ENCODE results near the gene FAM13C.

FAM13C gene

DNA sequence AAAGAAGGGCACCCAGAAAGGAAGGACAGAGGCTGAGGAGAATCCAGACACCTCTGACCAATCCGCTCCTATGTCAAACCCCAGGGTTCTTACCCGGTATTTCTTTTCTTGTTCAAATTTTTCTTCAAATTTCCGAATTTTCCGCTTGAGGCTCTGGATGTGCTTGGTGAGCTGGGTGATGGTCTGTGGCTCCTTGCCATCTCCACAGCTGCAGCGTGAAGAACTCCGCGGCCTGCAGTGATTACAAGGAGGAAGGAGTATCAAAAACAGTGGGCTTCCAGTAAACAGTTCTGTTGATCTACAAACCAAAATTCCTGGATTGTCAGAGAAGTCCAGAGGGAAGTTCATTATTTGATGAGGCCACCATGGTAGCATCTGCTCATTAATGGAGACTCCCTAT lies 93.9 kb downstream of the FAM13C start:
- TF ChIP-seq ZNF274 (IDR thresholded peaks at IDR 0.05; ENCODE audit: low read length): no peak
- TF ChIP-seq ZNF274 (tag by site-specific recombination; IDR thresholded peaks at IDR 0.05; ENCODE audit: borderline replicate concordance): no peak
- no peak for TF ChIP-seq ZNF16 (tag by site-specific recombination; IDR thresholded peaks at IDR 0.05; ENCODE audit: low read depth)
- TF ChIP-seq, protein P1, sequence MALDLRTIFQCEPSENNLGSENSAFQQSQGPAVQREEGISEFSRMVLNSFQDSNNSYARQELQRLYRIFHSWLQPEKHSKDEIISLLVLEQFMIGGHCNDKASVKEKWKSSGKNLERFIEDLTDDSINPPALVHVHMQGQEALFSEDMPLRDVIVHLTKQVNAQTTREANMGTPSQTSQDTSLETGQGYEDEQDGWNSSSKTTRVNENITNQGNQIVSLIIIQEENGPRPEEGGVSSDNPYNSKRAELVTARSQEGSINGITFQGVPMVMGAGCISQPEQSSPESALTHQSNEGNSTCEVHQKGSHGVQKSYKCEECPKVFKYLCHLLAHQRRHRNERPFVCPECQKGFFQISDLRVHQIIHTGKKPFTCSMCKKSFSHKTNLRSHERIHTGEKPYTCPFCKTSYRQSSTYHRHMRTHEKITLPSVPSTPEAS (tag by site-specific recombination; IDR thresholded peaks at IDR 0.05): no peak
- no peak for TF ChIP-seq ZNF555 (tag by site-specific recombination; conservative IDR thresholded peaks at IDR 0.05)
- no peak for TF ChIP-seq ZNF266 (tag by site-specific recombination; IDR thresholded peaks at IDR 0.05; ENCODE audit: low read depth)
- TF ChIP-seq ZBTB17 (tag by site-specific recombination; IDR thresholded peaks at IDR 0.05): no peak
- TF ChIP-seq ZNF654 (tag by site-specific recombination; IDR thresholded peaks at IDR 0.05; ENCODE audit: low read depth): no peak
- TF ChIP-seq, protein P2, sequence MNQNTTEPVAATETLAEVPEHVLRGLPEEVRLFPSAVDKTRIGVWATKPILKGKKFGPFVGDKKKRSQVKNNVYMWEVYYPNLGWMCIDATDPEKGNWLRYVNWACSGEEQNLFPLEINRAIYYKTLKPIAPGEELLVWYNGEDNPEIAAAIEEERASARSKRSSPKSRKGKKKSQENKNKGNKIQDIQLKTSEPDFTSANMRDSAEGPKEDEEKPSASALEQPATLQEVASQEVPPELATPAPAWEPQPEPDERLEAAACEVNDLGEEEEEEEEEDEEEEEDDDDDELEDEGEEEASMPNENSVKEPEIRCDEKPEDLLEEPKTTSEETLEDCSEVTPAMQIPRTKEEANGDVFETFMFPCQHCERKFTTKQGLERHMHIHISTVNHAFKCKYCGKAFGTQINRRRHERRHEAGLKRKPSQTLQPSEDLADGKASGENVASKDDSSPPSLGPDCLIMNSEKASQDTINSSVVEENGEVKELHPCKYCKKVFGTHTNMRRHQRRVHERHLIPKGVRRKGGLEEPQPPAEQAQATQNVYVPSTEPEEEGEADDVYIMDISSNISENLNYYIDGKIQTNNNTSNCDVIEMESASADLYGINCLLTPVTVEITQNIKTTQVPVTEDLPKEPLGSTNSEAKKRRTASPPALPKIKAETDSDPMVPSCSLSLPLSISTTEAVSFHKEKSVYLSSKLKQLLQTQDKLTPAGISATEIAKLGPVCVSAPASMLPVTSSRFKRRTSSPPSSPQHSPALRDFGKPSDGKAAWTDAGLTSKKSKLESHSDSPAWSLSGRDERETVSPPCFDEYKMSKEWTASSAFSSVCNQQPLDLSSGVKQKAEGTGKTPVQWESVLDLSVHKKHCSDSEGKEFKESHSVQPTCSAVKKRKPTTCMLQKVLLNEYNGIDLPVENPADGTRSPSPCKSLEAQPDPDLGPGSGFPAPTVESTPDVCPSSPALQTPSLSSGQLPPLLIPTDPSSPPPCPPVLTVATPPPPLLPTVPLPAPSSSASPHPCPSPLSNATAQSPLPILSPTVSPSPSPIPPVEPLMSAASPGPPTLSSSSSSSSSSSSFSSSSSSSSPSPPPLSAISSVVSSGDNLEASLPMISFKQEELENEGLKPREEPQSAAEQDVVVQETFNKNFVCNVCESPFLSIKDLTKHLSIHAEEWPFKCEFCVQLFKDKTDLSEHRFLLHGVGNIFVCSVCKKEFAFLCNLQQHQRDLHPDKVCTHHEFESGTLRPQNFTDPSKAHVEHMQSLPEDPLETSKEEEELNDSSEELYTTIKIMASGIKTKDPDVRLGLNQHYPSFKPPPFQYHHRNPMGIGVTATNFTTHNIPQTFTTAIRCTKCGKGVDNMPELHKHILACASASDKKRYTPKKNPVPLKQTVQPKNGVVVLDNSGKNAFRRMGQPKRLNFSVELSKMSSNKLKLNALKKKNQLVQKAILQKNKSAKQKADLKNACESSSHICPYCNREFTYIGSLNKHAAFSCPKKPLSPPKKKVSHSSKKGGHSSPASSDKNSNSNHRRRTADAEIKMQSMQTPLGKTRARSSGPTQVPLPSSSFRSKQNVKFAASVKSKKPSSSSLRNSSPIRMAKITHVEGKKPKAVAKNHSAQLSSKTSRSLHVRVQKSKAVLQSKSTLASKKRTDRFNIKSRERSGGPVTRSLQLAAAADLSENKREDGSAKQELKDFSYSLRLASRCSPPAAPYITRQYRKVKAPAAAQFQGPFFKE (tag by site-specific recombination; IDR thresholded peaks at IDR 0.05; ENCODE audit: borderline replicate concordance): no peak
- TF ChIP-seq ZNF354C (tag by site-specific recombination; IDR thresholded peaks at IDR 0.05; ENCODE audit: borderline replicate concordance, low read depth): no peak
- TF ChIP-seq ZNF221 (tag by site-specific recombination; IDR thresholded peaks at IDR 0.05; ENCODE audit: borderline replicate concordance): no peak
- TF ChIP-seq, protein P3, sequence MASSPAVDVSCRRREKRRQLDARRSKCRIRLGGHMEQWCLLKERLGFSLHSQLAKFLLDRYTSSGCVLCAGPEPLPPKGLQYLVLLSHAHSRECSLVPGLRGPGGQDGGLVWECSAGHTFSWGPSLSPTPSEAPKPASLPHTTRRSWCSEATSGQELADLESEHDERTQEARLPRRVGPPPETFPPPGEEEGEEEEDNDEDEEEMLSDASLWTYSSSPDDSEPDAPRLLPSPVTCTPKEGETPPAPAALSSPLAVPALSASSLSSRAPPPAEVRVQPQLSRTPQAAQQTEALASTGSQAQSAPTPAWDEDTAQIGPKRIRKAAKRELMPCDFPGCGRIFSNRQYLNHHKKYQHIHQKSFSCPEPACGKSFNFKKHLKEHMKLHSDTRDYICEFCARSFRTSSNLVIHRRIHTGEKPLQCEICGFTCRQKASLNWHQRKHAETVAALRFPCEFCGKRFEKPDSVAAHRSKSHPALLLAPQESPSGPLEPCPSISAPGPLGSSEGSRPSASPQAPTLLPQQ (tag by site-specific recombination; IDR thresholded peaks at IDR 0.05): no peak
- TF ChIP-seq ZNF350 (tag by site-specific recombination; IDR thresholded peaks at IDR 0.05): no peak
- TF ChIP-seq ZNF76 (tag by site-specific recombination; IDR thresholded peaks at IDR 0.05; ENCODE audit: borderline replicate concordance, low read depth): no peak
- no peak for TF ChIP-seq ZNF660 (tag by site-specific recombination; IDR thresholded peaks at IDR 0.05)
- TF ChIP-seq ZNF423 (tag by site-specific recombination; IDR thresholded peaks at IDR 0.05): no peak
- Histone ChIP-seq H3K4me3 (ENCODE audit: low read depth, low read length) (no peak overlapping the region), H3K27ac (ENCODE audit: extremely low read depth, low read depth, low read length) (no peak overlapping the region), H3K9me3 (ENCODE audit: control insufficient read depth, insufficient read depth, low read depth, low read length) (no peaks in the 10 kb centered on the region), H3K4me1 (ENCODE audit: control insufficient read depth, insufficient read depth, low read length) (no peaks in the 10 kb centered on the region), H3K36me3 (ENCODE audit: control insufficient read depth in 2 of 2, insufficient read depth in 1 of 2, low read length in 2 of 2) (peaks cover 0 to 3% of the 10 kb centered on the region in 2 experiments; a peak in 1 of 3 replicates)
- CTCF ChIA-PET: interaction anchor here (0.6 to 1.0 kb wide), 2 partner anchors 32 to 311 kb away, joined by 3 read pairs; no protein-coding TSS in a partner anchor
- POLR2A ChIA-PET: no interaction called here

DNA sequence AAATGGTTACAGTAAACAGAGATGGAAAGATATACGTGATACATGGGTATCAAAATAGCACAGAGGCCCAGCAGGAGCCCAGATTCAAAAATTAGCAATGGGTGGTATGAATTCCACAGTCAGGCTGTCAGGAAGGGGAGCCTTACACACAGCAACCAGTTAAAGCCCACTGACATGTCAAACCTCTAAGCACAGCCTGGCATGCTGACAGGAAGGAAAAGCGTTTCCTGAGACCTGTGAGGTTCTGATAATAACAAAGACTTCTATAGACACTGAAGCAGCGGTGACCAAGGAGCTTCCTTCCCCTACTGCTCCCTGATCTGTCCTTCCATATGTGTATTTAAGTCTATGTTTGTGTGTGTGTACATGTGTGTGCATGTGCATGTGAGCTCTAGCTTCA lies 96.0 kb downstream of the FAM13C start:
- H3K4me3 ChIP-seq (ENCODE audit: low read depth, low read length): no peak overlapping the region
- TF ChIP-seq, protein P4, sequence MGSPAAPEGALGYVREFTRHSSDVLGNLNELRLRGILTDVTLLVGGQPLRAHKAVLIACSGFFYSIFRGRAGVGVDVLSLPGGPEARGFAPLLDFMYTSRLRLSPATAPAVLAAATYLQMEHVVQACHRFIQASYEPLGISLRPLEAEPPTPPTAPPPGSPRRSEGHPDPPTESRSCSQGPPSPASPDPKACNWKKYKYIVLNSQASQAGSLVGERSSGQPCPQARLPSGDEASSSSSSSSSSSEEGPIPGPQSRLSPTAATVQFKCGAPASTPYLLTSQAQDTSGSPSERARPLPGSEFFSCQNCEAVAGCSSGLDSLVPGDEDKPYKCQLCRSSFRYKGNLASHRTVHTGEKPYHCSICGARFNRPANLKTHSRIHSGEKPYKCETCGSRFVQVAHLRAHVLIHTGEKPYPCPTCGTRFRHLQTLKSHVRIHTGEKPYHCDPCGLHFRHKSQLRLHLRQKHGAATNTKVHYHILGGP (tag by site-specific recombination; IDR thresholded peaks at IDR 0.05): no peak
- no peak for TF ChIP-seq GLI2 (tag by site-specific recombination; IDR thresholded peaks at IDR 0.05; ENCODE audit: borderline replicate concordance, low read depth)
- H3K36me3 ChIP-seq (ENCODE audit: control insufficient read depth in 2 of 2, insufficient read depth in 1 of 2, low read length in 2 of 2): peaks cover 0 to 3% of the 10 kb centered on the region in 2 experiments; a peak in 1 of 3 replicates
- H3K27ac ChIP-seq (ENCODE audit: extremely low read depth, low read depth, low read length): no peak overlapping the region
- CTCF ChIA-PET: no interaction called here
- POLR2A ChIA-PET: no interaction called here
- no peaks in the 10 kb centered on the region for H3K4me1 ChIP-seq (ENCODE audit: control insufficient read depth, insufficient read depth, low read length)
- H3K9me3 ChIP-seq (ENCODE audit: control insufficient read depth, insufficient read depth, low read depth, low read length): no peaks in the 10 kb centered on the region

Data from HEK293 (cell line).